ENCODE results near the gene AQP3.

GRCh38 chr9:33425128-33425533, 22.3 kb downstream of the AQP3 start:
- TF ChIP-seq POLR2A (IDR thresholded peaks at IDR 0.05): no peak
- TF ChIP-seq, protein P1, sequence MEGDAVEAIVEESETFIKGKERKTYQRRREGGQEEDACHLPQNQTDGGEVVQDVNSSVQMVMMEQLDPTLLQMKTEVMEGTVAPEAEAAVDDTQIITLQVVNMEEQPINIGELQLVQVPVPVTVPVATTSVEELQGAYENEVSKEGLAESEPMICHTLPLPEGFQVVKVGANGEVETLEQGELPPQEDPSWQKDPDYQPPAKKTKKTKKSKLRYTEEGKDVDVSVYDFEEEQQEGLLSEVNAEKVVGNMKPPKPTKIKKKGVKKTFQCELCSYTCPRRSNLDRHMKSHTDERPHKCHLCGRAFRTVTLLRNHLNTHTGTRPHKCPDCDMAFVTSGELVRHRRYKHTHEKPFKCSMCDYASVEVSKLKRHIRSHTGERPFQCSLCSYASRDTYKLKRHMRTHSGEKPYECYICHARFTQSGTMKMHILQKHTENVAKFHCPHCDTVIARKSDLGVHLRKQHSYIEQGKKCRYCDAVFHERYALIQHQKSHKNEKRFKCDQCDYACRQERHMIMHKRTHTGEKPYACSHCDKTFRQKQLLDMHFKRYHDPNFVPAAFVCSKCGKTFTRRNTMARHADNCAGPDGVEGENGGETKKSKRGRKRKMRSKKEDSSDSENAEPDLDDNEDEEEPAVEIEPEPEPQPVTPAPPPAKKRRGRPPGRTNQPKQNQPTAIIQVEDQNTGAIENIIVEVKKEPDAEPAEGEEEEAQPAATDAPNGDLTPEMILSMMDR (IDR thresholded peaks at IDR 0.05): no peak
